ENCODE data around the gene HDAC8.
"Not testable (repeated sequence)": the region's sequence is repeated elsewhere in the genome, so short reads cannot be mapped to it uniquely, and the experiment has no call there.

Gene HDAC8

GRCh38 chrX:72569786-72570185, 2.9 kb downstream of the HDAC8 start:
- Histone ChIP-seq H3K9me3 (ENCODE audit: severe bottlenecking) (no peaks in the 10 kb centered on the region), H3K27me3 (ENCODE audit: insufficient read depth, low read depth, severe bottlenecking) (peaks cover 11% of the 10 kb centered on the region), H3K4me3 (ENCODE audit: low read depth, low read length) (no peak overlapping the region), H3K27ac (no peak overlapping the region), H3K36me3 (peaks cover 20% of the 10 kb centered on the region)
- no peak for TF ChIP-seq CTCF (IDR thresholded peaks at IDR 0.05; ENCODE audit: low read depth, low read length)
- DNase-seq, result no peak

GRCh38 chrX:72568406-72569092, 4.1 kb downstream of the HDAC8 start:
- no peak for DNase-seq
- TF ChIP-seq CTCF (IDR thresholded peaks at IDR 0.05; ENCODE audit: low read depth, low read length), result no peak
- H3K27ac ChIP-seq, result no peak overlapping the region
- H3K36me3 ChIP-seq, result peaks cover 20% of the 10 kb centered on the region
- H3K27me3 ChIP-seq (ENCODE audit: insufficient read depth, low read depth, severe bottlenecking), result peaks cover 8% of the 10 kb centered on the region
- no peak overlapping the region for H3K4me3 ChIP-seq (ENCODE audit: low read depth, low read length)
- no peaks in the 10 kb centered on the region for H3K9me3 ChIP-seq (ENCODE audit: severe bottlenecking)

GRCh38 chrX:72566448-72566847, 6.2 kb downstream of the HDAC8 start:
- H3K27me3 ChIP-seq (ENCODE audit: insufficient read depth, low read depth, severe bottlenecking), result peaks cover 8% of the 10 kb centered on the region
- no peak for TF ChIP-seq CTCF (IDR thresholded peaks at IDR 0.05; ENCODE audit: low read depth, low read length)
- H3K36me3 ChIP-seq, result peaks cover 20% of the 10 kb centered on the region
- DNase-seq, result no peak
- H3K27ac ChIP-seq, result no peak overlapping the region
- H3K9me3 ChIP-seq (ENCODE audit: severe bottlenecking), result no peaks in the 10 kb centered on the region
- no peak overlapping the region for H3K4me3 ChIP-seq (ENCODE audit: low read depth, low read length)

- not testable (repeated sequence) for H3K9me3 ChIP-seq (ENCODE audit: severe bottlenecking); H3K27ac ChIP-seq; H3K27me3 ChIP-seq (ENCODE audit: insufficient read depth, low read depth, severe bottlenecking); H3K36me3 ChIP-seq; H3K4me3 ChIP-seq (ENCODE audit: low read depth, low read length); DNase-seq
These were observed 13.0 kb downstream of the HDAC8 start for GRCh38 chrX:72559655-72560054.

- no peaks in the 10 kb centered on the region; the same call in 1 of the 2 replicates for H3K36me3 ChIP-seq
These were observed 18.0 kb downstream of the HDAC8 start for GRCh38 chrX:72554448-72555140.

GRCh38 chrX:72552443-72552842, 20.2 kb downstream of the HDAC8 start:
- not testable (repeated sequence) for H3K36me3 ChIP-seq; H3K9me3 ChIP-seq (ENCODE audit: severe bottlenecking); H3K4me3 ChIP-seq (ENCODE audit: low read depth, low read length); H3K27ac ChIP-seq; DNase-seq; H3K27me3 ChIP-seq (ENCODE audit: insufficient read depth, low read depth, severe bottlenecking)

More at GRCh38 chrX:72554448-72555140, 18.0 kb downstream of the HDAC8 start:
- peak; percentile 35; the same call in 1 of the 2 replicates for TF ChIP-seq CTCF (IDR thresholded peaks at IDR 0.05; ENCODE audit: low read depth, low read length)
- H3K27me3 ChIP-seq (ENCODE audit: insufficient read depth, low read depth, severe bottlenecking), result peaks cover 3% of the 10 kb centered on the region
- peak; percentile 17 for DNase-seq
- no peak overlapping the region for H3K27ac ChIP-seq
- H3K9me3 ChIP-seq (ENCODE audit: severe bottlenecking), result no peaks in the 10 kb centered on the region
- H3K4me3 ChIP-seq (ENCODE audit: low read depth, low read length), result no peak overlapping the region

Measured in WERI-Rb-1 (cell line).